ENCODE measurements around the gene IQCF5.

GRCh38 chr3:51836606-51837005 is 38.8 kb downstream of the IQCF5 start:
- no peak for TF ChIP-seq CTCF (conservative IDR thresholded peaks at IDR 0.05 in 1 of 2, IDR thresholded peaks at IDR 0.05 in 1 of 2; ENCODE audit: extremely low read depth in 1 of 2, insufficient read depth in 1 of 2, low read depth in 1 of 2, low read length in 2 of 2)
- no peak for TF ChIP-seq EZH2 (IDR thresholded peaks at IDR 0.05; ENCODE audit: borderline replicate concordance, low read length)

Measured in mammary epithelial cell (primary cell).